Fibroblast of the aortic adventitia (primary cell): ENCODE data around the gene RLF. TPM values are rescaled to one million over a fixed set of nuclear protein-coding genes. Genes with fewer than 3 reads are reported as not detected.
"Not testable (repeated sequence)": the region's sequence is repeated elsewhere in the genome, so short reads cannot be mapped to it uniquely, and the experiment has no call there.

Experiments
- DNase-seq: peaks from one replicate; pipeline ENCODE4 v3.0.0-alpha.2; 2010; ENCODE audit warnings: low read depth
- H3K4me3 ChIP-seq: 2 replicates; pipeline ENCODE4 v1.5.1; 2011; ENCODE audit warnings: low read depth, mild to moderate bottlenecking, control low read depth, low read length, moderate library complexity
- CTCF ChIP-seq: IDR thresholded peaks from 2 replicates; pipeline ENCODE4 v1.5.1; 2011; ENCODE audit warnings: mild to moderate bottlenecking, low read length, control low read depth, inconsistent platforms; ENCODE audit not compliant: insufficient read depth
- total RNA-seq: library from RNA; depleted of rRNA; stranded (reverse); fragments of >200 nt; gene quantifications from 2 replicates; pipeline ENCODE4 v1.2.3, GENCODE V29; 2012; ENCODE audit warnings: low replicate concordance

Gene RLF
- total RNA-seq, 1 donor = 21.9 TPM

DNA sequence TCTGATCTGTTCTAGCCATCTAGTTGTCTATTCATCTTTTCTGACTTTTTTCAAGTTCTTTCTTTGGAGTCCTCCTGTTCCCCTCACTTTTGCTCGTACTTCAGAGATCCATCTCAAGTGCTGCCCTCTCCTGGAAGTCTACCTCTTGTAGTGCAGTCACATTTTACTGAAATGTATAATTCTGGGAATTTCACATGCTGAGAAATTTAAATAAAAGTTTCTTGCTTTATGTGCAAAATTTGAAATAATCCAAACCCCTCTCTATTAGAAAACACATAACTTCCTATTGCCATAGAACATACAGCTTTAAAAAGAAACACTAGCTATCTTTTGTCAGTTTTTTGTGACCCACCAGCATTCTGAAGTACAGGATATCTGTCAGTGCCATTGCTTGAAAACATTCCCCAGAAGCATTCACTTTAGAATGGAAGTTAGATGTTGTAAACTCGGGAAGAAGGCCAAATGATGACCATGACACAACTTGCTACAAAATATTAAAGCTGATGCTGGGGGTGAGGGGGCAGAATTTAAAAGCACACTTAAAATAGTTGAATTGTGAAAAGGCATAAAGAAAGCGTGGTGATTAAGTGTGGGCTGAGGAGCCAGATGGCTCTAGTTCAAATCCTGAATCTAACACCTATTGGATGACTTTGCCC is 22.0 kb downstream of the RLF start:
- no peak overlapping the region for H3K4me3 ChIP-seq
- TF ChIP-seq CTCF = peak; percentile 45
- peak; percentile 44 for DNase-seq

GRCh38 chr1:40184193-40184592 is 23.0 kb downstream of the RLF start:
- DNase-seq = no peak
- H3K4me3 ChIP-seq = no peak overlapping the region
- no peak for TF ChIP-seq CTCF

GRCh38 chr1:40185951-40186864 is 25.0 kb downstream of the RLF start:
- no peak for DNase-seq
- no peak for TF ChIP-seq CTCF
- H3K4me3 ChIP-seq = no peak overlapping the region

DNA sequence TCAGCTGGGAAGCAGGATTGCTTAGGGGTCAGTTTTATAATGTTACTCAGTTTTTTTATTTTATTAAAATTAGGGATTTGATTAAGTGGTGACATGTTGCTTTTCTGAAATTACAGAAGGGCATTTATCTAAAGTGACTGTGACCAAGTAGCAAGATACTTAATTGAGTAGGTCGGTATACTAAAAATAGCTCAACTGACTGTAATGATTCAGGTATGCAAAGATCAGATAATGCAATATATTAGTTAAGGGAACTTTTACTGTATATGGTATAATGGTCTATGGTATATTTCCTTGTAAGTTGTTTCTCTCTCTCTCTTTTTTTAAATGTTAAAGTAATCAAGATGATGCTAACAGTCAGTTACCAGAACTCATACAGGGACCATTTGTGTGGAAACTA is 26.2 kb downstream of the RLF start:
- no peak for DNase-seq
- H3K4me3 ChIP-seq = no peak overlapping the region
- TF ChIP-seq CTCF = no peak

- DNase-seq, H3K4me3 ChIP-seq: not testable (repeated sequence)
Measured at GRCh38 chr1:40194639-40195038, 33.5 kb downstream of the RLF start.

DNA sequence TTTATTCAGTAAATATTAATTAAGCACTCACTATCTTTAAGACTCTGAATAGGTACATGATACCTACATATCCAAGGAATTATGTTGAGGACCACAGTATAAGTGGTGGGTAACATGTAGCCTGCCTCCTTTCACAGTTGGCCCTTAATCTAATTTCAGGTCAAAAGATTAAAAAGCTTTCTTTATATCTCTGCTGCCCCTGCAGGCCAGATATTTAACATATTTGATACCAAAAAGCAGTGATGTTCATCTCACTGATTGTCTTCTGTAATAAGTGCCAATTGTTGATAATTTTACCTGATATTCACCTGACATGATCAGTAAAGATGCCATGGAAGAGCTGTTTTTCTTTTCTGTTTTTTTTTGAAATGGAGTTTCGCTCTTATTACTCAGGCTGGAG is 36.5 kb downstream of the RLF start:
- DNase-seq = no peak
- H3K4me3 ChIP-seq = no peak overlapping the region
- no peak for TF ChIP-seq CTCF

- DNase-seq = no peak
- no peak for TF ChIP-seq CTCF
- no peak overlapping the region for H3K4me3 ChIP-seq
Measured at GRCh38 chr1:40199126-40199525, 37.9 kb downstream of the RLF start.
